Thoracic aorta (tissue), 2 donors: ENCODE results near the gene SUN1. TPM values are rescaled to one million over a fixed set of nuclear protein-coding genes. Genes with fewer than 3 reads are reported as not detected.
"Not testable (repeated sequence)": the region's sequence is repeated elsewhere in the genome, so short reads cannot be mapped to it uniquely, and the experiment has no call there.

ENCODE experiments used
- ATAC-seq: fragments of 150-250 bp; one replicate; pipeline ENCODE4 v1.8.0; 2017; ENCODE audit warnings: low read depth; ENCODE audit not compliant: insufficient number of reproducible peaks, low FRiP score
- DNase-seq: peaks from one replicate; pipeline ENCODE4 v3.0.0-alpha.2; 2020; ENCODE audit warnings: low spot score
- H3K27ac ChIP-seq, 2 donors: fragments of 200-600 bp; sonication (generic); 1 replicate in 1 of 2; 2 replicates in 1 of 2; pipeline ENCODE4 v1.5.1; 2016; ENCODE audit warnings: mild to moderate bottlenecking in 2 of 2, moderate library complexity in 2 of 2
- H3K27me3 ChIP-seq: fragments of 200-600 bp; sonication (generic); replicated peaks from 2 replicates; pipeline ENCODE4 v1.6.0; 2016; ENCODE audit warnings: mild to moderate bottlenecking; ENCODE audit not compliant: insufficient read depth
- H3K36me3 ChIP-seq: fragments of 200-600 bp; sonication (generic); one replicate; pipeline ENCODE4 v1.5.1; 2016
- H3K4me1 ChIP-seq, 2 donors: fragments of 200-600 bp; sonication (generic); 1 replicate in 1 of 2; 2 replicates in 1 of 2; pipeline versions ENCODE4 v1.5.1 to v1.6.0; 2016; ENCODE audit warnings: low read depth in 2 of 2, mild to moderate bottlenecking in 1 of 2; ENCODE audit not compliant: control insufficient read depth in 1 of 2
- H3K4me3 ChIP-seq: fragments of 200-600 bp; sonication (generic); 2 replicates; pipeline ENCODE4 v1.5.1; 2016; ENCODE audit warnings: mild to moderate bottlenecking
- H3K9me3 ChIP-seq: fragments of 200-600 bp; sonication (generic); 2 replicates; pipeline ENCODE4 v1.5.1; 2016
- CTCF ChIP-seq: fragments of 200-600 bp; sonication (generic); IDR thresholded peaks from one replicate; pipeline ENCODE4 v1.5.1; 2019; ENCODE audit warnings: antibody characterized with exemption
- total RNA-seq, 2 donors: library from RNA; depleted of rRNA; stranded (reverse); fragments of >200 nt; gene quantifications; one replicate each; pipeline versions ENCODE4 v1.1.0 to v1.2.3, GENCODE V29; 2016

Gene SUN1
- total RNA-seq, 2 donors from 2014 or later = 205 to 319 TPM

GRCh38 chr7:867406-868188 lies 35.3 kb downstream of the SUN1 start:
- Histone ChIP-seq H3K36me3 (peaks cover 45% of the 10 kb centered on the region), H3K4me3 (peak overlapping the region; percentile 42), H3K4me1 (peaks cover 18 to 37% of the 10 kb centered on the region in 2 donors), H3K27me3 (no peaks in the 10 kb centered on the region), H3K9me3 (no peaks in the 10 kb centered on the region), H3K27ac (peak overlapping the region; percentile 90 to 93)
- TF ChIP-seq CTCF = peak; percentile 26
- DNase-seq (peak; percentile 60), ATAC-seq (peak; percentile 61)

GRCh38 chr7:868189-868486 lies 35.9 kb downstream of the SUN1 start:
- peaks cover 18 to 42% of the 10 kb centered on the region in 2 donors for H3K4me1 ChIP-seq

GRCh38 chr7:869348-869747 lies 37.1 kb downstream of the SUN1 start:
- DNase-seq = no peak
- no peaks in the 10 kb centered on the region for H3K9me3 ChIP-seq
- no peaks in the 10 kb centered on the region for H3K27me3 ChIP-seq
- TF ChIP-seq CTCF = no peak
- peaks cover 18 to 50% of the 10 kb centered on the region in 2 donors for H3K4me1 ChIP-seq
- H3K36me3 ChIP-seq = peaks cover 44% of the 10 kb centered on the region
- H3K4me3 ChIP-seq = no peak overlapping the region
- no peak for ATAC-seq
- peak overlapping the region; percentile 46 to 74 for H3K27ac ChIP-seq

More at GRCh38 chr7:868189-868486, 35.9 kb downstream of the SUN1 start:
- no peak for DNase-seq
- no peaks in the 10 kb centered on the region for H3K27me3 ChIP-seq
- peak overlapping the region; percentile 90 to 93 for H3K27ac ChIP-seq
- peaks cover 44% of the 10 kb centered on the region for H3K36me3 ChIP-seq
- H3K4me3 ChIP-seq = peak overlapping the region; percentile 42
- no peak for ATAC-seq
- no peak for TF ChIP-seq CTCF
- no peaks in the 10 kb centered on the region for H3K9me3 ChIP-seq

- Histone ChIP-seq H3K36me3 (peaks cover 28% of the 10 kb centered on the region), H3K27ac (peak overlapping the region; percentile 30 to 70), H3K4me3 (no peak overlapping the region), H3K27me3 (no peaks in the 10 kb centered on the region), H3K4me1 (peaks cover 24 to 43% of the 10 kb centered on the region in 2 donors), H3K9me3 (no peaks in the 10 kb centered on the region)
- DNase-seq (no peak), ATAC-seq (no peak)
- TF ChIP-seq CTCF = no peak
Observed at GRCh38 chr7:871900-872537, 39.7 kb downstream of the SUN1 start.

GRCh38 chr7:872685-873084 lies 40.4 kb downstream of the SUN1 start:
- H3K27ac ChIP-seq = peak overlapping the region; percentile 30 to 70
- ATAC-seq, H3K9me3 ChIP-seq, H3K27me3 ChIP-seq, DNase-seq, H3K4me3 ChIP-seq: not testable (repeated sequence)
- H3K4me1 ChIP-seq = peaks cover 17 to 36% of the 10 kb centered on the region in 2 donors
- H3K36me3 ChIP-seq = peaks cover 28% of the 10 kb centered on the region
